ENCODE measurements around the gene NGEF.

- no peak for TF ChIP-seq CTCF (IDR thresholded peaks at IDR 0.05)
- TF ChIP-seq POLR2A (IDR thresholded peaks at IDR 0.05) = no peak
Measured at GRCh38 chr2:233002829-233003657, 10.0 kb downstream of the NGEF start.
